SIG-M5 treated with dmso at 0.1 percent for 504 hours (cell line): ENCODE measurements around the gene CDKL2.

Source experiments
- DNase-seq: peaks from one replicate; lab custom pipeline; 2025; ENCODE audit not compliant: unreplicated experiment; lab: John Stamatoyannopoulos, UW

CDKL2 gene

GRCh38 chr4:75643651-75644050, 13.3 kb upstream of the CDKL2 start:
- no peak for DNase-seq

GRCh38 chr4:75639124-75639695, 8.9 kb upstream of the CDKL2 start:
- DNase-seq = no peak

- no peak for DNase-seq
Observed at GRCh38 chr4:75637827-75638226, 7.5 kb upstream of the CDKL2 start.

- DNase-seq = no peak
Observed at GRCh38 chr4:75637176-75637575, 6.8 kb upstream of the CDKL2 start.

- no peak for DNase-seq
Observed at GRCh38 chr4:75634951-75635350, 4.6 kb upstream of the CDKL2 start.

- DNase-seq = no peak
Observed at GRCh38 chr4:75634281-75634680, 4.0 kb upstream of the CDKL2 start.

GRCh38 chr4:75633846-75634245, 3.5 kb upstream of the CDKL2 start:
- peak; percentile 31 for DNase-seq

- DNase-seq = no peak
Observed at GRCh38 chr4:75630937-75631329, 605 bp upstream of the CDKL2 start.

- no peak for DNase-seq
Observed at GRCh38 chr4:75629239-75629638, 1.1 kb downstream of the CDKL2 start.

- no peak for DNase-seq
Observed at GRCh38 chr4:75623026-75623425, 7.3 kb downstream of the CDKL2 start.

GRCh38 chr4:75621715-75622114, 8.6 kb downstream of the CDKL2 start:
- no peak for DNase-seq

- no peak for DNase-seq
Observed at GRCh38 chr4:75612306-75612705, 18.0 kb downstream of the CDKL2 start.

GRCh38 chr4:75605928-75606327, 24.4 kb downstream of the CDKL2 start:
- DNase-seq = no peak

- no peak for DNase-seq
Observed at GRCh38 chr4:75599647-75600046, 30.7 kb downstream of the CDKL2 start.

- DNase-seq = no peak
Observed at GRCh38 chr4:75598390-75598789, 31.9 kb downstream of the CDKL2 start.

- DNase-seq = no peak
Observed at GRCh38 chr4:75596061-75596460, 34.3 kb downstream of the CDKL2 start.

GRCh38 chr4:75593393-75593792, 36.9 kb downstream of the CDKL2 start:
- DNase-seq = no peak

- no peak for DNase-seq
Observed at GRCh38 chr4:75584067-75584466, 46.3 kb downstream of the CDKL2 start.

GRCh38 chr4:75567725-75568124, 62.6 kb downstream of the CDKL2 start:
- DNase-seq = no peak

GRCh38 chr4:75566911-75567310, 63.4 kb downstream of the CDKL2 start:
- peak; percentile 50 for DNase-seq

- DNase-seq = no peak
Observed at GRCh38 chr4:75565481-75565880, 64.8 kb downstream of the CDKL2 start.

GRCh38 chr4:75564023-75564422, 66.3 kb downstream of the CDKL2 start:
- DNase-seq = no peak

GRCh38 chr4:75561789-75562188, 68.5 kb downstream of the CDKL2 start:
- DNase-seq = peak; percentile 65

- no peak for DNase-seq
Observed at GRCh38 chr4:75557696-75558095, 72.6 kb downstream of the CDKL2 start.
